Measurements from ENCODE around the gene YBEY.
A peak's percentile ranks its signal among the peaks of the same experiment; 100 is the strongest.

The YBEY gene

DNA sequence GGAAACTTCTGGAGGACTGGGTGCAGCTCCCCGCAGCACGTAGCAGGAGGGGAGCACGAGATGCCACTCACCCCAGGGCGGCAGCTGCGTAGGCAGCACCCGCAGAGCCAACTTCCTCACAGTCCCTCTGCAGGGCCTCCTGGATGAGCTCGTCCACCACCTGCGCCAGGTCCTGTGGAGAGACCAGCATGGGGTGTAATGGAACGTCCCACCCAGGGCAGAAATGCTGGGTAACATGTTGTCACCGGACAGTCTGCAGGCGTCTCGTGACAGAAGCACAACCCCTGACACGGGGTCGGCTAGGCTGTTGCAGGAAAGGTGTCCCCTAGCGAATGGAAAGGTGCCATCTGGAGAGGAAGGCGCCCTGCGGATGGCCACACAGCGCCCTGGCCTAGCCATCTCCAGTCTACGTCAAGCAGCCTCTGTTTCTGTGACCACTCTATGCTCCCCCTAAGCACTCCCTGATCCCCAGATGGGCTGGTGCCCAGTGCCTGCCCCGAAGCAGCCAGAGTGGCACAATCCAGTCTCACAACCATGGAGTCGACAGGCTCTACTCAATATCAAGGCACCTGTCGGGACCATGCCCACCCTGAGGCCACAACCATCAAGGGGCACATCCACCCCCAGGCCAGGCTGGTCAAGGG is 22.0 kb upstream of the YBEY start:
- no peak for DNase-seq (ENCODE audit: low read depth in 3 of 3, low spot score in 1 of 3)

DNA sequence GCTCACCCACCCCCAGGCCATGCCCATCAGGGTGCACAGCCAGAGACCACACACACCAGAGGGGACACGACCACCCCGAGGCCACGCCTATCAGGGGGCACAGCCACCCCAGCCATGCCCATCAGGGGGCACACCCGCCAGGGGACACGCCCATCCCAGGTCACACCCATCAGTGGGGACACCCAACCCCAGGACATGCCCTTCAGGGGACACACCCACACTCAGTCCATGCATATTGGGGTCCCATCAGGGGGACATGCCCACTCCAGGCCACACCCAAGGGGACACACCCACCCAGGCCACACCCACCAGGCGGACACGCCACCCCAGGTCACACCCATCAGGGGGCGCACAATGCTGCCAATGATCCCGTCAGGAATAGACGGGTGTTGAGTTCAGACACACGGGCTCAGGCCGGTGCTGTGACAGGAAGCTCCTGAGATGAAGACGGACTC is 21.4 kb upstream of the YBEY start:
- DNase-seq (ENCODE audit: low read depth in 3 of 3, low spot score in 1 of 3) = no peak

DNA sequence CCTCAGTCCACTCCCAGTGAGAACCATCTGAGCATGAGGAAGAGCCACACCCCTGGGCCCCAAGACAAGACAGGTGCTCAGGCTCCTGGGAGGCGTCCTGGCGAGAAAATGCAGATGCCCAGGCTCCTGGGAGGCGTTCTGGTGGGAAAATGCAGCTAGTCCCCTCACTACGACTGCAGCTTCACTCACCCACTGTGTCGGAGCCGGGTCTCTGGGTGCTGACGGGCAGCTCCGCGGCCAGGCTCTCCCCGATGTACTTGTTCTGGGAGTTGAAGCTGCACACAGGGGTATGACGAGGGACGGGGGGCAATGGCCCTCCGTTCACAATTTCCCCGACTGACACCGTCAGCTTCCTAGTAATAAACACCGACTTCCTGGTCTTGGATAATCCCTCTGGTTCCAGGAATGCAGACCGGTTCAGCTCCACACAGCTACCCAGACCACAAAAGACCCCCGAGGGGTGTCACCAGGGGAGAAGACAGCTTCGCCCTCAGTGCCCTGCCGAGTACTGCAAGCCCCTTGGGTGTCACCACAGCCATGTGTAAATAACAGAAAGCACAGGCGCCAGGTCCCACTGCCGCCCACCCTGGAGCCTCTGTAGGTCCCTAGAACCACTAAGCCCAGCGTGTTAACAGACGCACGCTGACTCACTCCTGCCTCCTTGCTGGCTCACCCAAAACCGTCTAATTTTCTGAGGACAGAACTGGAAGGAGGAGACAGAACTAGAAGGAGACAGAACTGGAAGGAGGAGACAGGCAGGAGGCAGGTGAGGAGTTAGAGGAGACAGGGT is 20.2 kb upstream of the YBEY start:
- DNase-seq (ENCODE audit: low read depth in 3 of 3, low spot score in 1 of 3) = no peak

DNA sequence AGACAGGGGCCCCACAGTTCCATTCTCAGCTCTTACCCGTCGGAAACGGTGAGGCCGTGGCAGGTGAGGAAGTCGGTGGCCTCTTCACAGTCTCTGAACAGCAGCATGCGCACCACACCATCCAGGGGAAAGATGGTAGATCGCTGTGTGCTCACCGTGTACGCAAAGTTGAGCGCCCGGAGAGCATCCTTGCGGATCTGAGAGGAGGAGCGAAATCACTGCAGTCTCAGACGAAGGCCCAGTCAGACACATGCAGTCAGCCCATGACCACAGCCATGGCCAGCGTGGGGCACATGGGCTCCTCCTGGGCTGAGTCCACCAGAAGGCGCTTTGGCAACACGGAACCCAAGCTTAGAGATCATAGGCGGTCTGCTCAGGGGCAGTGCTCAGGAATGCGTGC is 19.2 kb upstream of the YBEY start:
- no peak for DNase-seq (ENCODE audit: low read depth in 3 of 3, low spot score in 1 of 3)

DNA sequence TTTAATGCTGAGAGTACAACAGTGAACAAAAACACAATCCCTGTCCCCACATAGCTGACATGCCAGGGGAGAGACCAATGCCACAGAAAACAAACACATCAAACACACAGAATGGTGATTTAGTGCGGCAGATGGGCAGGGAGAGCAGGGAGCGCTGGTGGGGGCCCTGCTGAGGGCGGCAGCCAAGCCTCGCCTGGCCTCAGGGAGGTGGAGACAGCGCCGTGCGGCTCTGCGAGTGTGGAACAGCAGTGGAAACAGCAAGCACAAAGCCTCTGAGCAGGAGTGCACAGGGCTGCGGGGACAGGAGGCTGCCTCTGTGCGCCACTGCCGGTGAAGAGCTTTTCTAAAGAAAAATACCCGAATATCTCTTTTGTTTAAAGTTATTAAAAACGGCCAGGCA is 17.8 kb upstream of the YBEY start:
- no peak for DNase-seq (ENCODE audit: low read depth in 3 of 3, low spot score in 1 of 3)

DNA sequence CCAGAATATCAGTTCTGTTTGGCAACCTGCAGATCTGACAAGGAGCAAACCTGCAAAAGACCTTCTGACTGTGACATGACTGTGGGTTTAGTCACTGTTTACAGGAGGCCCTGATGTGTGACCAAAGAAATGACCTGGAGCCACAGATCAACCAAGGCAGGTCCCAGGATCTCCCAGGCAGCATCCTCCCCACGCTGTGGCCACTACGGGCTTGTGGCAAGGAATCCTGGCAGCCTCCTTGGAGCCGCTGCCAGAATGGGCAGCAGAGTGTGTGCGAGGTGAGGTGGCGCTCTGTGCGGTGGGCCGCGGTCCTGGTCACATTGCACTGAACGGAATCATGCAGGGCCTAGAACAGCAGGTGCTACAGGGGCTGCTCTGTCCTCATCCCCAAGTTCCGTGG is 16.7 kb upstream of the YBEY start:
- DNase-seq (ENCODE audit: low read depth in 3 of 3, low spot score in 1 of 3) = no peak

DNA sequence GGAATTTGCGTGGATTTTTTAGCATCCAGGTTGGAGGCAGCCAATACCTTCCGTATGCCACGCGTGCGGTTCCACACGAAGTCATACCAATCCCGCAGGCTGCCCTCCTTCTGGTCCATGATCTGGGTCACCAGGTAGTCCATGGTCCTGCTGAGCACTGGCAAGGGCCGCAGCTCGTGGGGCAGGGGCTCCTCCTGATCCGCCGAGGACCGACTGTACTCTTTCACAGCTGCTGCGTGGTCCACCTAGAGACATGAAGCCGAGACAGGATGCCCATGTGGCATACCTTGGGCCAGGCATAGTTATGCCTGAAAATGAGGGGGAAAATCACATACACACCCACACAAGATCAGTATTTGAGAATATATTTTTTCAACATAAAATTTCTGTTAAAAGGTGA is 12.8 kb upstream of the YBEY start:
- no peak for DNase-seq (ENCODE audit: low read depth in 3 of 3, low spot score in 1 of 3)

DNA sequence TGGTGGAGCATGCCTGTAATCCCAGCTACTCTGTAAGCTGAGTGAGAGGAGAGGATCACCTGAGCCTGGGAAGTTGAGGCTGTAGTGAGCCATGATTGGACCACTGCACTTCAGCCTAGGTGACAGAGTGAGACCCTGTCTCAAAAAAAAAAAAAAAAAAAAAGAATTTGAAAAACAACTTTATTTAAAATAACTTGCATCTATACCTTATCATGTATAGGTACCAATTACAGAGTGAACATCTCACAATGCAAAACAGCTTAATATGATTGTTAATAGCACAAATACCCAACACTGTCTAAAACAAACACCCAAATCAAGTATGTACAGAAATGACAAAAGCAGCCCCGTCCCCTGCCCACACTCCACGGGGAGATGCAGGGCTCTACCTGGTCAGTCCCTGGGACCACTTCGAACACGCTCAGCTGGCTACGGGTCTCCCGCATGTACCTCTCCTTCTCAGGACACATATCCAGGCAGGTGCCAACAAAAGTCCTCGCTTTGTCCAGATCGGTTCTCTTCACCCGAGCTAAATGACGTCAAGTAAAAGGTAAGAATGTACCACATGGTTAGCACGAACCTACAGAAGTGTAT is 11.2 kb upstream of the YBEY start:
- no peak for DNase-seq (ENCODE audit: low read depth in 3 of 3, low spot score in 1 of 3)

DNA sequence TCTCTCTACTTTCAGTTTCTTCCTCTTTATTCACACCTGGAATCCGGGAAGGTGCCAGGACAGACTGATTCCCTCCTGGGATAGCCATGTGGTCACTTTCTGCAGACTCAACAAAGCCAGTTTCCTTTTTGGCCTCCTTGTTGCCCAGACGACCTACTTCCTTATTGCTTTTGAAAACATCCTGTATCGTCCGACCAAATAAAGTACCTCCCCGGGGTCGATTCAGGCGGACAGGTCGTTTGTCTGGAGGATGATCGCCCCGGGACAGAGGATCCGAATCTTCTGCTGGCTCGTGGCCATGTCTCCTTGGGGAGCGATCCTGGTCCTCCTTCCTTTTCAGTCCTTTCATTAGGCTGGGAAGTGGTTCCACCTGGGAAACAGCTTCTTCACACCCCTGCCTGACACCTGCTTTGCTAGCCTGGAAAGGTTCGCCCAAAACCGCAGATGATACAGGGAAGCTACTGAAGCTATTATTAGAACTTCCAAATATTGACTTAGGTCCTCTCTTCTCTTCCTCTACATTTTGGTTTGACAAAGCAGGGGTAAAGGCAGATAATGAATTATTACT is 2.0 kb upstream of the YBEY start:
- DNase-seq (ENCODE audit: low read depth in 3 of 3, low spot score in 1 of 3) = no peak

DNA sequence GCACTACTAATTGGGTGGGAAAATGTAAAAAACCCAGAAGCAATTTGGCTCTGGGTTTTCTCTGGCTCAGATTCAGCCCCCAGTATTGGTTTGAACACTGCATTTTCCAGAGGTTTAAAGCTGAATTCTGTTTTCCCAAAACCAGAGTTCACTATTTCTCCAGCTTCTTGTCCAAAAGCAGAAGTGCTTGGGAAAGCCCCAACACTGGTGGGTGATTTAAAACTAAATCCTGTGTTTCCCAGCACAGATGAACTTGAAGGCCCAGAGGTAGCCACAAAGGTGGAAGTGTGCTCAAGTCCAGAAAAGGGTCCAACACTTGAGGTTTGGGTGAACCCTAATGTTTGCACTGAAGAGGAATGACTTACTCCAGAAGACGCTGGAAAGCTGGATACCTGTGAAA is 1.4 kb upstream of the YBEY start:
- no peak for DNase-seq (ENCODE audit: low read depth in 3 of 3, low spot score in 1 of 3)

DNA sequence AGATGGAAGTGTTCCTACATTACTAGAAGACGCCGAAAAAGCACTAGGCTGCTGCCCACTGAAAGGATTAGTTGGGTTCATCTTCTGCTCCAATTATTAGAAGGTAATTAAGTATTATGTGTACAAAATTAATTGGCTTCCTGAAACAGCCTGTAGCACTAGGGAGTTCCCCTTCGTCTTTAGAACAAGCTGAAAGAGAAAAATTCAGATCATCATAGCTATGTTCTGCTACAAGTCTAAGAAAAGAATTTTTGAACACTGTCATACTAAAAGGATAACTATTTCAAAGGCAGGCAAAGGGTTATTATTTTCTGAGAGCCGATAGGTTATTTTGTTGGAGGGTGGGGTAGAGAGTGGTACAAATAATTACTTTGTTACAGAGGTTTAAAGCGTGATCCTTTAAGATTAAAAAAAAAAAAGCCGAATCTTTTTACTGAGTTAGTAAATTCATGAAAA is 908 bp upstream of the YBEY start, which contains the start of gene MCM3AP:
MCM3AP (minus strand) TSS at position 406 of the 456 bp plus-strand sequence; CDS start at position 81, 325 bp downstream.
- no peak for DNase-seq (ENCODE audit: low read depth in 3 of 3, low spot score in 1 of 3)

DNA sequence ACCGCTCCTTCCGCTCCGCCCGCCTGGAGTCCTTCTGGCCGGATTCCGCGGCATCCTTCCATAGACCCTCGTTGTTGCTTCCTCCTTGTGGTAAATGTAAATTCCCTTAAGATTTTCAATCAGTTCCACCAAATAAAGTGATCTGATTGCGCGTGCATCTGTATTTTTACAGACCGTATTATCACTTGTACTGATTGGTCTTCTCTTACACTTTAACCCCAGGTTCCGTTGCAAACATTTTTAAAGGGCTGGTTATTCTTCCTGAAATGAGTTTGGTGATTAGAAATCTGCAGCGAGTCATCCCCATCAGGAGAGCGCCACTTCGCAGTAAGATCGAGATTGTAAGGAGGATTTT is 483 bp downstream of the YBEY start:
- no peak for DNase-seq (ENCODE audit: low read depth in 3 of 3, low spot score in 1 of 3)

DNA sequence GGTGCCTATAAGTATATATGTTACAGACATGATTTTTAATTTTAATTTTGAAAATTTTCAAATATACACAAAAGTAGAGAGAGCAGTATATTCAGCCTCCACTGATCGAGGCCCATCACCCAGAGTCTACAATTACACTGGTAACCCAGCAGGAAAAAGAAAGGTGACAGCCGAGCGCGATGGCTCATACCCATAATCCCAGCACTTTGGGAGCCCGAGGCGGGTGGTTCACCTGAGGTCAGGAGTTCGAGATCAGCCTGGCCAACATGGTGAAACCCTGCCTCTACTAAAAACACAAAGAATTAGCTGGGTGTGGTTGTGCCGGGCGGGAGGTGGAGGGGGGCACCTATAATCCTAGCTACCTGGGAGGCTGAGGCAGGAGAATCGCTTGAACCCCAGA is 1.4 kb downstream of the YBEY start:
- no peak for DNase-seq (ENCODE audit: low read depth in 3 of 3, low spot score in 1 of 3)

DNA sequence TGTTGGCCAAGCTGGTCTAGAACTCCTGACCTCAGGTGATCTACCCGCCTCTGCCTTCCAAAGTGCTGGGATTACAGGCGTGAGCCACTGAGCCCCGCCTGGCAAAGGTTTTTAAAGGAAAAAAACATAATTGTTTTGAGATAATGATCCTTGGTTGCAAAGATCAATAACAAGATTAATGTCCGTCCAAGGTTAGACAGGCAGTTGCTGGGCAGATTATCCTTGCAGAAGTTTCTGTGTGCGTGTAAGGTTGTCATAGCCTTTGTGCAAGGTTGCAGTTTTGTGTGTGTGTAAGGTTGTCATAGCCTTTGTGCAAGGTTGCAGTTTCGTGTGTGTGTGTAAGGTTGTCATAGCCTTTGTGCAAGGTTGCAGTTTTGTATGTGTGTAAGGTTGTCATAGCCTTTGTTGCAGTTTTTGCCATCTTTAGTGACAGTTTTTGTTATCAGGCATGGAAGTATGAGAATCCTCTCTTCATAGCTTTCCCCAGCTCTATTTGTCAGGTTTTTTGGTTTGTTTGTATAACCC is 3.6 kb downstream of the YBEY start:
- DNase-seq (ENCODE audit: low read depth in 3 of 3, low spot score in 1 of 3) = no peak

DNA sequence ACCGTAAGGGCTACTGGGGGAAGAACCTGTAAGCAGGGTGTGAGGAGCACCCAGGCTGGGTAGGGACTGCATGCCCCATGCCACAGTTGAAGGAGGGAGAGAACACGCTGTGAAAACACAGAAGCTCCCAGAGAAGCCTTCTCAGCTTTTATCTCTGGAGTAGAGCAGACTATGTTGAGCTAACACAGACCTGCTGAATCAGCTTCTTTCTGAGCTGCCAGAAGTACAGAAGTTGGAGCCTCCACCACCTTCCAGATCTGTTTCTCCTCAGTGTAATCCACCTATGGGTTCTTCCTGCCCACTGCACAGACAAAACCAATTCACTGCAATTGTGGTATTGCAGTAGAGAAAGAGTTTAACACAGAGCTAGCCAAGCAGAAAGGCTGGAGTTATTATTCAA is 5.4 kb downstream of the YBEY start:
- DNase-seq (ENCODE audit: low read depth in 3 of 3, low spot score in 1 of 3) = no peak

DNA sequence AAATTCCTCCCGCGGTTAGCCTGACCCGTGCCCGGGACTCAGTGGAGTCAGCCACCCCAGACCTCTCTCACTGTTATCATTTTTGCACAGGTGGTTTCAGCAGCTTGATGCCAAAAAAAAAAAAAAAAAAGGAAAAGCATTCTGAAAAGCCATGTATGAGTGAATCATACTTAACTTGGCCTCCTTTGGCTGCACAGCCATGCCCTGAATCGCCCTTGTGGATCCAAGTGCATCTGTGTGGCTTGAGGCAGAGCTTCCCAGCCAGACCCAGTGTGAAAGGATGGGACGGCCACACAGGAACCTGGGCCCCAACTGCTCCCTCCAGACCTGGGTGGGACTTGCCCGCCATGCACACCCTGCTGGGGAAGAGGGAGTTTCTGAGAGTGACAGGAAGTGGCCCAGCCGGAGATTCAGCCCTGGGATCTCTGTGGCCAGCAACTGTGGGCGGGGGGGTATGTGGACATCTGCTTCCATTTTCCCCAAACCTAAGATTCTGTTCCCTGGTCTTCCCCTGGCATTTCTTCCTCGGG is 8.6 kb downstream of the YBEY start:
- no peak for DNase-seq (ENCODE audit: low read depth in 3 of 3, low spot score in 1 of 3)

DNA sequence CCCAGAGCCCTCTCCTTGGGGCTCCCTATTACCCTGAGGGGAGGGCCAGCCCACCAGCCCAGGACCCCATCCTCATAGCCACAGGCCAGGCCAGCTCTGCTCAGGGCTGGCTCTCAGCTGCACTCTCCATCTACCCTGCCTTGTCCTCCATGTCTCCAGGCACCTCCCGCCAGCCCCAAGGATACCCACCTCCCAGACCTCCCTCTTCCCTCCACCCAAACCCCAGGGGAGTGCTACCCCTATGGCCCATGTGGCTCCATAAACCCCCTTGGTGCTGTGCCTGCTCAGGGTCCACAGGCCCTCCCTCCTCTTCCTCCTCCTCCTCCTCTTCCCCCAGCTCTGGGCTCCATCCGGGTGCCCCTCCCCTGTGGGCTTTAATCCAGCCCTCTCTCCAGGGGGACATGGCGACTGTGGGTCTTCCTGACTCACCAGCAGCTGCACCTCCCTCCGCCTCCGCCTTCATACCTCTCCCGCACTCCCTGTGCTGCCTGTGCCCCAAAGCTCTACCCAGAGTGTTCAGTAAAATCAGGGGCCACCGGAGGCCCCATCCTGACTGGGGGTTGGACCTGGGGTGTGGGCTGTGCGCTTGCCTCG is 9.1 kb downstream of the YBEY start:
- DNase-seq (ENCODE audit: low read depth in 3 of 3, low spot score in 1 of 3) = no peak

DNA sequence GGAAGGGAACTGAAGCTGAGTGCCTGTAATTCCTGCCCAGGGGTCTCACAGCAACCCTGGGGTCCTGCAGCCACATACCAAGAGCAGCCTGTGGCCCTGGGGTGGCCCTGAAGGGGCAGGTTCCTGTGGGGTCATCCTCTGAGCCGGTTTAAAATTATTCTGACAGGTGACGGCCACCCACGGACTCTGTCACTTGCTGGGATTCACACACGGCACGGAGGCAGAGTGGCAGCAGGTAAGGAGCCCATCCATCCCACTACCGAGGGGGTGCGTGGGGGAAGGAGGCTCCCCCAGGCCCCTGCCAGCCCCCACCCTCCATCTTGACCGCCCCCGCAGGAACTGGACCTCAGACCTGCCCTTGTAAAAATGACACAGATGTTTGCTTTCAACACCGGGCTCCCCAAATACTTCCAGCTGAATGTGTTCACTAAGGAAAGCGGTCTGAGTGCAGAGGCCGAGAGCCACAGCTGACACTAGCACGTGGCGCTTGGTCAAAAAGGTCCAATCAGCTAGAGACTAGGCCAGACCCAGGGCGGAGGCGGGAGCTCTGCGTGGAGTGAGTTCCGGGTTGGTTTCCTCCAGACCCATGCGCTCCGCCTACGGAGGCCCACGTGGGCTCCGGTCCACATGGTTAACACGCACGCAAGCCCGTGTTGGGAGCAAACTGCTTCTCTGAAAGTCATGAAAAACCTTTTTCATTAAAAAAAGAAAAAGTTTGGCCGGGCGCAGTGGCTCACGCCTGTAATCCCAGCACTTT is 10.0 kb downstream of the YBEY start:
- peak in 2 of 3 donors; percentile 18 to 26 for DNase-seq (ENCODE audit: low read depth in 3 of 3, low spot score in 1 of 3)

DNA sequence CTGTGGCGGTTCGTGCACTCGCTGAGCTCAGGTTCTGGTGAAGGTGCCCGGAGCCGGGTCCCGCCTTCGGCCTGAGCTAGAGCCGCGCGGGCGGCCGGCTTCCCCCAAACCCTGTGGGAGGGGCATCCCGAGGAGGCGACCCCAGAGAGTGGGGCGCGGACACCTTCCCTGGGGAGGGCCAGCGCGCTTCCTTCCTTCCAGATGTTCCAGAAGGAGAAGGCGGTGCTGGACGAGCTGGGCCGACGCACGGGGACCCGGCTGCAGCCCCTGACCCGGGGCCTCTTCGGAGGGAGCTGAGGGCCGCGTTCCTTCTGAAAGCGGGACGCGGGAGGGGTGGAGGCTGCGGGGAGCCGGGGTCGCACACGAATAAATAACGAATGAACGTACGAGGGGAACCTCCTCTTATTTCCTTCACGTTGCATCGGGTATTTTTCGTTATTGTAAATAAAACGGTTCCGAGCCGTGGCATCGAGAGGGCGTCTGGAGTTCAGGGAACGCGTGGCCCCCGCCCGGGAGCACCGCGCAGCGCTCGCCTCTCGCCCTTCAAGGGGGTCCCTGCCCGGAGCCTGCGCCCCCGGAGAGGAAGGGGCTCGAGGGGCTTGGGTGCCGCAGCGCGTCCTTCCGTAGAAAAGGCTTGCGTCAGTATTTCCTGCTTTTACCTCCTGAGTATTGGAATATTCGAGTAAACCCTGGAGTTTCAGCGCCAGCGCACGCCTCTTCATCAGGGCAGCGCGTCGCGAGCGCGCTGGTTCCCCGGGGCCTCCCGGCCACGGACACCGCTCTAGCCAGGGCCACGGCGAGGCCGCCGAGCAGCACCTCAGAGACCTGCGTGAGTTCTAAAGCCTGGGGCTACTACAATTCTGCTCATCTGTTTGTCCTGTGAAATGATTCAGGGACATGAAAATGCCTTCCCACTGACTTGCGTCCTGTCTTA is 11.5 kb downstream of the YBEY start:
- DNase-seq (ENCODE audit: low read depth in 3 of 3, low spot score in 1 of 3) = no peak
